Measurements from ENCODE around the gene AFF1.

GRCh38 chr4:86975927-86976326 is 41.1 kb downstream of the AFF1 start:
- TF ChIP-seq CTCF (IDR thresholded peaks at IDR 0.05; ENCODE audit: insufficient read depth, low read depth, low read length) (no peak), EZH2 (IDR thresholded peaks at IDR 0.05; ENCODE audit: insufficient read depth, low read length) (no peak)
